HG03135 (cell line): ENCODE results near the gene RNASE11.
"Not testable (repeated sequence)": the region's sequence is repeated elsewhere in the genome, so short reads cannot be mapped to it uniquely, and the experiment has no call there.

Experiments
- ATAC-seq: cut with Tn5 transposase; IDR thresholded peaks from one replicate; pipeline ENCODE4 v1.9.1; 2021; ENCODE audit warnings: mild to moderate bottlenecking, moderate library complexity; ENCODE audit not compliant: unreplicated experiment

RNASE11 gene

DNA sequence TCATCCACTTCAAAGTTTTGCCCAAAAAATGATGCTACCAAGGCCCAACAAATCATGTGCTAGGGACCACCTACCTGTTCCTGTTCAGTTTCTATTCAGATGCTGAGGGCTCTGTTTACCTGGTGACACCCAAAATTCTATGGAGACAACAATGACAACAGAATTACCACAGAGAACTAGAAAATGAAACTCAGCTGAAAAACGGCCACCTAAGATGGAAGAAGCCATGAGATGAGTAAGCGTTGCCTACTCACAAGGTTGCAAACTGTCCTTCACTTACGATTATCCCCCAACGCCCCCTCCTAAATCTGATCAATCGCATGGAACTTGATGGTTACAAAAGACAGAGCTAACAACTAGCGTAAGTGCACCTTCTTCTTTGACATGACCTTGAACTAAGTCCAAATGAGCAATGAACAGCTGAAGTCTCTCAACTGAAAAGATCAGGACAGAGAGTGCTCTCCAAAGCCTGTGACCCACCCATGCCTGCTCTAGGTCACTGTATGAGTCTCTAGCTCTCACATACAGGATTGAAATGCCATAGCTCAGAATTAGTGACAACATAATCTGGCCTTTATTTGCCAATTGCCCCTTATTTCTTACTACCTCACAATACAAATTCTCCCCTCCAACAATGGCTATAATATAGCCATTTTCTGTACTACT is at the start of gene RNASE11:
RNASE11 (minus strand) TSS at position 513 of the 666 bp plus-strand sequence.
- ATAC-seq: no peak

DNA sequence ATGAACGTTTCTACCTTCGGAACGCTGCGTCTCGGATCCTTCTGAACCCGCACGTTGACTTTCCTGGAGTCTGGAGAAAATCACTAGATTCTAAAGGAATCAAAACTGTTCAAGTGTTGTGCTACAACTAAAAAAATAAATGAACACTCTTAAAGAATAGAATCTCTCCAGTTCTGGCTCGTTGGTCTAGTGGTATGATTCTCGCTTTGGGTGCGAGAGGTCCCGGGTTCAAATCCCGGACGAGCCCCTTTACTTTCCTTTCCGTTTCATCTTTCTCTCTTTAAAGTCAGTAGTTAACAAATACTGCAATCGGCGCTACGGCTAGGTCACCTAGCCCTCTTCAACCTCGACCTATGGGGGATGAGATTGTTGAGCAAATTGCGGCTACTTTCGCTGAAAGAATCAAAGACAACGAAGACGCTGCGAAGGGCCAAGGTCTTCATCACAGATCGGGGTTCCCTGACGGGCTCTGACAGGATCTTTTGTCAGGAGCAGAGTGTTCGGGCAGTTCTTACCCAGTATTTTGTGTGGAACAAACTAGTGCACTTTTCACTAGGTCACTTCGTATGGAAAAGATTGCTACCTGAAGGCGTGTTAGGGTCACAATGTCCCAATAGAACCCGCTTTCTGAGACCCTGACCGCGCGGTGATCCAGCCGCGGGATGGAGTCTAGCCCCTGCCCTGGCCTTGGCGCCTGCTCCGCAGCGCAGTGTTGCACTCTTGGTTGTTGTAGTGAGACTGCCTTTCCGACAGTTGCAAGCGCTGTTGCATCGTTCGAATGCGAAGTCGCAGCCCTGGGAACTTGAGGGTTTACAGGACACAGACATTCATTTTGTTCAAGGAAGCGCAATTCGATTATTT is 45.3 kb upstream of the RNASE11 start:
- ATAC-seq: peak; percentile 62

DNA sequence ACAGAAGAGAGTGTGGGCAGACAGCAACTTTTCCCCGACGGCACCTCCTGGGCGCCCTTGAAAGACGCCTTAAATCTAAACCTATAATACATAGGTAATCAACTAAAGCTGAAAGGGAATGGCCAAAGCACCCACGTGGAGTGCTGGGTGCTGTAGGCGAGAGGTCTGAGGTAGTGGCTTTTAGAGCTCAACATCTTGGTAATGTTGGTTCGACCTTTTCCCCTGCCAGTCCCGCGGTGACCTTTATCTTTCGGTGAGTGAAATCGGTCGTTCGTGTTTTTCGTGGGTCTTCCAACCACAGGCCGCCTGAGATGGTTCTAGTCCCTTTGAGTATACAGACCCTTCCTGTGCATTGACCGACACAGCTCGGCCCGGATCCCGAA is 44.6 kb upstream of the RNASE11 start:
- no peak for ATAC-seq

DNA sequence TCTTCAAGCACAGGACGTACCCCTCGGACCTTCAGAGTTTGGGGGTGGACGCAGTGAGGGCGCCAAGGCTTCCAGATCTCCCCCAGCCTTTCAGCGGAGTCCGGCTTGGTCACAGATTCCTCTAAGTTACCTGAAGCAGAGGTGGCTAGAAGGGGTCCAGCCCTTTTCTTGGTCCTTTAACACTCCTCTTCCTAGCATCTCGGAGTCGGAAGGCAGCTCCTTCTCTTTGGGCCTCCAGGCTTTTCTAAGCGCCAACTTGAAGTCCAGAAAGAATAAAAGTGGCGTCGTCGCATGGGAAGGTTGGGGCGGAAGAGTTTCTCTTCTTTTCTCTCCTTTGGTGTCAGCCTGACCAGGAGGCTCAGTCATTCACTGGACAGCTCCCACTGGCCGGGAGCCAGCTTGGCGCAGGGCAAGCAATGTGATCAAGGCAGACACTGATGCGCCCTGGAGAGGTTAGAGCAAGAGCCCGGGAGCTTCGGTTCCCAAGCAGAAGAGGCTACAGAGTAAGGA is 44.1 kb upstream of the RNASE11 start:
- no peak for ATAC-seq

DNA sequence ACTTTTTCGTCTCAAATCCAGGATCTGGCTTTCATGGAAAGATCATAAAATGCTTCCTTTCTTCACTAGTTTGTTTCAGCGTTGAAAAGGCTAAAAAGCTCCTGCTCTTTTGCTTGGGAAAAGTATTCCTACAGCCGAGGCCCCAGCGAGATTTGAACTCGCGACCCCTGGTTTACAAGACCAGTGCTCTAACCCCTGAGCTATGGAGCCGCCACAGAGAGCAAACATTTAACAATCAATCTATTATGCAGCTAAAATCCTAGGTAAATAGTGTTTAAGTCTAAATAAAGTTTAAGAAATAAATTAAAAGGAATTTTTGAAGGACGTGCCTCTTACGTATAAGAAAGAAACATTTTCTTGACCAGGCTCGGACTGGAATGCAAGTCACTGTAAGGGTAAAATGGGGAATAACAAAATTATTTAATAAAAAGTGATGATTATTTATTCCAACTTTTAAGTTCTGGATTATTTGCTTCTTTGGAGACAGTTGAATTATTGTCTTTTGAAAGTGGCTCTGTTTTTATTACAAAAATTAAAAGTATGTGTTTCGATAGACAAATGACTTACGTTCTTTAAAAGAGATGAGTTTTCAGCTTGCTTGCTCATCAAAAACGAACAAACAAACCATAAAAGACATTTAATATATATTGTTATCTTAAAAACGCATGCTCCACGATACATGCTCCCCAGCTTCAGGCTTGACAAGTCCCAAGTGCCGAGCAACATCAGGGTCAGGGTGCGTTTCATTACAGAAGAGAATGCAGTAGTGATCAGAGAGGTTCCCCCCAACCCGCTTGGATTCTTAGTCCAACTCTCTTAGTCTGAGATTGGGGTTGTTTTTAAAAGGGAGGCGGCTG is 43.5 kb upstream of the RNASE11 start:
- no peak for ATAC-seq

DNA sequence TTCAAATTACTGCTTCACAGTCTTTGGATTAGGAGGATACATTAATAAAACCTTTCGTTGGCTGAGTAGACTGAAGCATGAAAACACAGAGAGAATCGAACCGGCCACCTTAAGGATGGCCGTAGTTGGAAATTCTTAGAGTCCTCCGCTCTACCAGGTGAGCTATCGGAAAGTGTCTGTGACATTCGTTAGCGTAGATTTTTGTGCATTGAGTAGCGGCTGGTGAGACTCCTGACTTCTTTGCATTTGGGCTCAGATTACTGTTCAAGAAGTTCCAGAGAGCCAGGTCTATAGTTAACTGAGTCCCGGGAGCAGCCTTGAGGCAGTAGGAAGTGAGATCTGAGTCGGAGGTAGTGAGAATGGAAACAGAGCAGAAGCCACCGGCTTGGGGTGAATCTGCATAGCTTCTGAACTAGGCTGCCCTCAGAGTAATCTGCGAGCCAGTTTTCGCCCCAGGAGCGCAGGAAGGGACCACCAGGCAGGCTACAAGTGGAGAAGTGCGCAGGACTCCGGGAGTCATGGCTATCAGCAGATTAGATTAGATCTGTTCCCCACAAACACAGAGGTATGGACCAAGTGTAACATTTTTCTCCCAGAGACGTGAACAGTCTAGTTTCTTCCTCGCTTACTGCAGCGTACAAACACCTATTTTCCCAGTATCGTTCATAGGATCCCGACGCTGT is 42.7 kb upstream of the RNASE11 start:
- ATAC-seq: no peak

DNA sequence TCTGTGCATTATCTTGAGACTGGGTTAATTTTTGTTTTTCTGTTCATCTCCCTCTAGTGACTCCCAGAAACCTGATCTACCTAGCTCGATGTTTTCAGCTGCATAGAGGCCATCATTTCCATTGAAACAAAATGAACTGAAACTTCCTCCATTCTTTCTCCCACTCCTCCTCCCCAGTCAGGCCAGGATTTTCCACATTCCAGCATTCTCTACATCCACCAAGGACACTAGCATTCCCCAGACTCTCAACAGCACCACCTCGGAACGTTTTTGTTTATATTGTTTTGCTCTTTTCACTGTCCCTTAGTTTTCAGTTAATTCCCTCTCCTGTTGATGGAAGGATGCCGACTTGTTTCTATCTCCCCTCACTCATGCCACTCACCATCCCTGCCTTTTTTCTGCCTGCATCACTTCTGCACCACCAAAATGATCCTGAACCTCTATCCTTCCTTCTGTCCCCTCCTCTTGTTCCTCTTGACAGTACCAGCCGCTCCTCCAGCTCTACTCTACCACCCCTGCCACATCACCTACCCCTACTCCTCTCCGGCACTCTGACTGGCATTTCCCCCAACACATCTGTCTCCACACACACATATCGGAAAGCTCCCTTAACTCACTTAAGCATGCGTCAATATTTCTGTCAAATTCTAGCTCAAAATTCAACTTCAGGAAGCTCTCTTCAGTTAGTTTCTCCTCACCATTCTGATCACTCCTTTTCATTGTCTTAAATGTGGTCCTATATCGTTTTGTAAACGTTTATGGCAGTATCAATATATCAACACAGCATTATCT is 40.5 kb upstream of the RNASE11 start:
- ATAC-seq: no peak

DNA sequence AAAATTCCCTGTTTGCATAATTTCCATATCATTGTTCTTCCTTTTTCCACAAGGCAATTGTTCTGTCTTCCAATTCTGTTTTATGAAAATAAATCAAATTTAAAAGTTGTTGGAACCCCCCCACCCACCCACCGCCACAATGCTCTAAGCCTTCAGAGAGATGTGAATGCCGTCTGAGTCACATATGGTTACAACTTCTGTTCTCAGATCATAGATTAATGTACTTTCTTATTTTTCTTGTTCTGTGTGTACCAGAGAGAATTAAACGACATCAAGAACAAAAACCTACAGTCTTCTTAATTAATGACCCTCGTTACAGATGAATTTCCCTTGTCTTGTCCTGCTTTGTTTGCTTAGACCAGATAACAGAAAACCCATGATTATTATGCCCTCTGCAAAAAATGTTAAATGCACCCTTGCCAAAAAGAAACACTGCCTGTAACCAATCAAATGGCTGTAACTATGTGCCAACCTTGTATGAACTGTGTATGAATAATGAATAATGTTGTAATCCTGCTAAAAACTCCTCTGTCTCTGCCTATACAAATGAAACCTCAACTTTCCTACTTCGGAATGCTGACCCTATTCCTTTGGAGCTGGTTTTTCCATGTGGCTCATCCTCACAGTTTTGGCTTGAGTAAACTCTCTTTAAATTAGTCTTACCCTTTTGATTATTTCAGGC is 39.7 kb upstream of the RNASE11 start:
- ATAC-seq: no peak

DNA sequence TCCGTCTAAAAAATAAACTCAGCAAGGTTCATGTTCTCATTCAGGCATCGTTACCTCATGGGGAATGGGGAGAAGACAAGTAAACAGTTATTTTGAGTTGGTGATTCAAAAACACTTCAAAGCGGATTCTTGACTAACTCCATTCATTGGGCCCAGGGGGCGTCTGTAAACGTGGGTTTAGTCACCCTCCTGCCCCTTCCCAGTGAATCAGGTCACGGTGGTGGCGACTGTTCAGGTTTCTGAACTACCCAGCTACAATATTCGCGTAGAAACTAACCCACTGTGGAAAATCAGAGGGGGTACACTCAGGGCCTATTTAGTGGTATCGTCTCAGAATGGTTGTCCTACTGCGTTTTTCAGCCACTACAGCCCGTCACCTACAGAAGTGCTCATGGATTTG is 38.5 kb upstream of the RNASE11 start:
- no peak for ATAC-seq

DNA sequence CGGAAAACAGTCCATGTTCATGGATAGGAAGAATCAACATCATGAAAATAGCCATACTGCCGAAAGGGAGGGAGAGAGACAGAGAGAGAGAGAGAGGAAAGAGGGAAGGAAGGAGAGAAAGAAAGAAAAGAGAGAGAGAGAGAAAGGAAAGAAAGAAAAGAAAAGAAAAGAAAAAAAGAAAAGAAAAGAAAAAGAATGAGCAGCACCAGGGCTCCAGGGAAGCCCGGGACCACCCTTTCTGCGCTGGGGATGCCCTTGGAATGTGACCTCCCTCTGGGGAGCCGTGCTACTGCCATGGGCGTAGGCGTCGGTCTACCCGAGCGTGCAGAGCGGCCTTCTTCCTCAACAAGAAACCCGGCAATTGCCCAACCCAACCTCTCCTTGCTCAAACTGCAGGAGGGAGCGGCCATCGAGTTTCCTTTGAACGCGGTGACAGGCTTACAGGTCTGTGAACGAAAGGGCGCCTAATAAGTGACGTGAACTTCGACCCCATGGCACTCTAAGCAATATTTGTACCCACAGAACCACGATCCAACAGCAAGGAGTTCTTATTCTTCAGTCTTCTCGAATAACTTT is 36.8 kb upstream of the RNASE11 start:
- no peak for ATAC-seq

DNA sequence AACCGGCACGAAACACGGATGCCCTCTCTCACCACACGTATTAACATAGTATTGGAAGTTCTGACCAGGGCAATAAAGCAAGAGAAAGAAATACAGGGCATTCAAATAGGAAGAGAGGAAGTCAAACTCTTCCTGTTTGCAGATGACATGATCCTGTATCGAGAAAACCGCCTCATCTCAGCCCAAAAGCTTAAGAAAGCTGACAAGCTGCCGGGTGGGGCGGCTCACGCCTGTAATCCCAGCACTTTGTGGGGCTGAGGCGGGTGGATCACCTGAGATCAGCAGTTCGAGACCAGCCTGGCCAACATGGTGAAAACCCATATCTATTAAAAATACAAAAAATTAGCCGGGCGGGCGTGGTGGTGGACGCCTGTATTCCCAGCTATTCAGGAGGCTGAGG is 36.0 kb upstream of the RNASE11 start:
- ATAC-seq: no peak

DNA sequence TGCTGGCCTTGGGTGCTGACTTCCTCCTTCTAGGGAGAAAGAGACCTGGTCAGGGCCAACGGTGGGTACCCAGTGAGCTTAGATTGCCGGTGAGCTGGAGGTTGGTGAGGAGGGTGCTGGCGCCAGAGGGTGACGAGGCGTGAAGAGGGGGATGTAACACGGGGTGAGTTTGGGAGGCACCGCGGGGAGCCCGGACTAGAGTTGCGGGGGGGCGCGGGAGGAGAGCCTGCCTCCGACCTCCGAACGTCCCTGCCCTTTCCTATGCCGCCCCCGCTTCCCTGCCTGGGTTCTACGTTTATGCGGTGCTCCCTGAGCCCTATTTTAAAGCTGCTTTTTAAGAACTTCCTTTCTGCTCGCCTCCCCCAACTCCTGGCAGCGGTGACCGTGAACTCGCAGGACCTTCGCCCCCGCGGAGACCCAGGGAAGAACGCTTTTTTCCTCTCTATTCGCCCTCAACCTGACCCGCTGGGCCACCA is 35.1 kb upstream of the RNASE11 start:
- ATAC-seq: no peak

DNA sequence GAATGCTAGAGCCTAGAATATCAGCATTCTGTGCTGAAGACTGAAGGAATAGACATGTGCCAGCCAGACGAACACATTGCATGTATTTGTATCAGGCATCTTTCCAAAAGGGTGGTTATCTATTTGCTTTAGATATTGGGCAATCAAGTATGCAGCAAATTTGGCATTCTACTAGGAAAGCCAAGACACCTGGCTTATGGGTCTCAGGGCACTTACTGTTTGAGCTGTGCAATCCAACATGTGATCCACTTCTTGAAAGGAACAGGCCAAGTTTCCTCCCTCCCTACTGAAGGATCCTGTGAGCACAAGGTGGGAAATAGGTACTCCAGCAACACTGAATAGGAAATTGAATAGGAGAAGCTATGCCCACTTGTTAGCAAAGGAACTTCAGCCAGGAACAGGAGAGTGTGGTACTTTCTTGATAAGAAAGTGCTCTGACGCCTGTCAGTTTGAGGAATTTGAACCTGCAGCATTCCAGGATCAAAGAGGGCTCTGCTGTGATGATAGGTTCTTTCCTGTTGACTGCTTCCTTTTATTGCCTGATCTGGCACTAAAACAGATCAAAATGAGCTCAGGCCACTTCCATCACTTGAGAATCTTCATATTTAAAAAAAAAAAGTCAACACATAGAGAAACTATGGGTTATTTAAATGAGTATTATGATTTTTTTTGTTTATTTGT is 33.1 kb upstream of the RNASE11 start:
- ATAC-seq: no peak

DNA sequence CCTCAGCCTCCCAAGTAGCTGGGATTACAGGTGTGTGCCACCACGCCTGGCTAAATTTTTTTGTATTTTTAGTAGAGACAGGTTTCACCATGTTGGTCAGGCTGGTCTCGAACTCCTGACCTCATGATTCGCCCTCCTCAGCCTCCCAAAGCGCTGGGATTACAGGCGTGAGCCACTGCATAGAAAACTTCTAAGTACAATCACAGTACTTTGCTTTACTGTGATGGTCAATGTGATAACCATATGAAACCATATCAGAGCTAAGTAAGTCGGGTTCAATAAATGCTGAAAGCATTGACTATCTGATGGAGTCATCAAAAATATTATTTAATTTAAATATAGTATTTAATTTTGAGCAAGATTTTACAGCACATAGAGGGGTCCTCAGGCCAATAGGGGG is 31.9 kb upstream of the RNASE11 start:
- not testable (repeated sequence) for ATAC-seq

DNA sequence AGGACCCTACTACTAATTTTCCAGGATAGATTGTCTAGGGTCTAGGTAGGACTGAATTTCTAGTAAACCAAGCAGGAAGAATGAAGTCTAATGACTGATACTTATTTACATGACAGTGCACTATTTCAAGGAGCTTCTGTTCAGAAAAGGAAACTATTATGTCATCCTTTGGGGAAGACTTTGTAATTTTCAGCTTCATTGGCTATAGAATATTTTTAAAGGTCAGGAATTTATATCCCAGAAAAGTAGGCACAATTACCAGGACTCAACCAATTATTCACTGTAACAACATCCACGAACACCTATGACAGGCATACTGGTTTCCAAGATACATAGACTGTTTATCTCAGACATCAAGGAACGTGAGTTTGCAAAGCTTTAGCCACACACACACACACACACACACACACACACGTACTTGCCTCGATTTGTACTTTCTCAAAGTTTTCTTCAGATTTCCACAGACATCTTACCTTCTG is 30.5 kb upstream of the RNASE11 start:
- ATAC-seq: no peak

DNA sequence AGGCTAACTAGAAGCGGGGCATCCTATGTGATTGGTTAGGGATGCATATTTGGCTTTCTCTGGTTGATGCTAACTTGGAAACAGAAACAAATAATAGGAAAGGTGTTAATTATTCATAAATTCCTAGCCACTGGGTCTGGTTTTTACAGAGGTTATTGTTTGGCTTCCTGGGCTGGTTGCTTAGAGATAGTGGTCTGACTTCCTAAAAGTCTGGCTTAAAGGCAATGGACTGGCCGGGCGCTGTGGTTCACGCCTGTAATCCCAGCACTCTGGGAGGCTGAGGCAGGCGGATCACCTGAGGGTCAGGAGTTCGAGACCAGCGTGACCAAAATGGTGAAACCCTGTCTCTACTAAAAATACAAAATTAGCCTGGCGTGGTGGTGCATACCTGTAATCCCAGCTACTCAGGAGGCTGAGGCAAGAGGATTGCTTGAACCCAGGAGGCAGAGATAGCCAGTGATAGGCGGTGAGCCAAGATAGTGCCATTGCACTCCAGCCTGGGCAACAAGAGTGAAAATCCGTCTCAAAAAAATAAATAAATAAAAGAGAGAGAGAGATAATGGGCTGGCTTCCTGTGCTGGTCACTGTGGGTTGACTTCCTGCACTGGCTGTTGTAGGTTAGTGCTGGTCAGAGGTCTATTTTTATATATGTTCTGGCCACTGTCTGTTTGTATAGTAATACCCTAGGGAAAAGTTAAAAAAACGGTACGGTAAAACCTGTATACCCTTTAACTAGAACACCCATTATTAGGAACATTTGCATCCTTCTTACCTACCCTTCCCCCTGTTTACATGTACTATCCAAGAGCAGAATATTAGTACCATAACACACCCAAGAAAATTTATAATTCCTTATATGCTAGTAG is 29.6 kb upstream of the RNASE11 start:
- peak; percentile 30 for ATAC-seq

DNA sequence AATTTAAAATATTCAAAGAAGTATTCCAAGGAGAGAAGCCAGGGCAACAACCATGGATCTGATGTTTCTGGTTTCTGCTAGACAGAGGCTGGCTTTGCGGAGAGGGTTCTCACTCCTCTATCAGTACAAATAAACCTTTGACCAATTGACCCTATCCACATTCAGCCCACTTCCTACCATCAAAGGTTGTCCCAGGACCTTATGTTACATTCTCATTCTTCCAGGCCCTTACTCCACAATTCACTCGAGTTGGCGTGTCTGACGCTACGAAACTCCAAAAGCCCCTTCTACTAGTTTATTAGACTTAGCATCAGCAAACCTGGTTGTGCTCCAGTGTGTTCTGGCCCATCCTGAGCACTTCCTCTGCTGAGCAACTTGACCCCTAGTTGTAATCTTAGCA is 28.2 kb upstream of the RNASE11 start:
- no peak for ATAC-seq
